ENCODE measurements around the gene VAC14. TPM values are rescaled to one million over a fixed set of nuclear protein-coding genes. Genes with fewer than 3 reads are reported as not detected.

The VAC14 gene
- polyA plus RNA-seq, 3 donors = 20.7 to 49.4 (median 31.1) TPM

GRCh38 chr16:70753228-70753627 lies 47.7 kb downstream of the VAC14 start:
- intact Hi-C loops (cut with micrococcal nuclease) = no loop called here
- no peak for TF ChIP-seq CTCF (IDR thresholded peaks at IDR 0.05)
- DNase-seq = no peak
- no peak overlapping the region for H3K4me2 ChIP-seq (replicated peaks; ENCODE audit: extremely low read depth, low read length, poor library complexity, severe bottlenecking)
- peaks cover 0 to 8% of the 10 kb centered on the region in 2 donors for H3K4me1 ChIP-seq (ENCODE audit: control insufficient read depth in 1 of 2, insufficient read depth in 2 of 2, low read length in 2 of 2)
- H3K79me2 ChIP-seq (ENCODE audit: insufficient read depth, low read length) = no peaks in the 10 kb centered on the region
- Mint-ChIP-seq H3K27ac (no peak overlapping the region), H3K4me1 (peaks cover 31% of the 10 kb centered on the region), H3K27me3 (ENCODE audit: low read depth in 3 of 3) (peaks cover 0 to 1% (median 0%) of the 10 kb centered on the region in 3 donors), H3K4me3 (no peak overlapping the region), H3K36me3 (peaks cover 55 to 71% of the 10 kb centered on the region in 2 donors), H3K9me3 (no peaks in the 10 kb centered on the region)
- H3K9ac ChIP-seq (ENCODE audit: insufficient read depth, low read length, poor library complexity, severe bottlenecking) = no peak overlapping the region
- peaks cover 43 to 90% of the 10 kb centered on the region in 2 donors for H3K36me3 ChIP-seq (replicated peaks in 1 of 2; ENCODE audit: control insufficient read depth in 1 of 2, insufficient read depth in 2 of 2, low read length in 2 of 2)
- no peak overlapping the region for H3K4me3 ChIP-seq (replicated peaks in 1 of 3; ENCODE audit: low read depth in 2 of 3, low read length in 3 of 3)
- H3K9me3 ChIP-seq (replicated peaks in 1 of 2; ENCODE audit: control insufficient read depth in 1 of 2, insufficient read depth in 1 of 2, low read length in 2 of 2) = no peaks in the 10 kb centered on the region
- H3K27me3 ChIP-seq (ENCODE audit: control insufficient read depth in 2 of 2, insufficient read depth in 2 of 2, low read length in 2 of 2) = no peaks in the 10 kb centered on the region
- peaks cover 7% of the 10 kb centered on the region for H4K20me1 ChIP-seq (ENCODE audit: insufficient read depth, low read length)
- no peak overlapping the region for H3K27ac ChIP-seq (ENCODE audit: low read depth in 1 of 2, low read length in 2 of 2)
- WGBS (ENCODE audit: insufficient coverage) = 62% methylated on average over 6 of the region's 6 CpGs
- no peak overlapping the region for H2AFZ ChIP-seq (ENCODE audit: insufficient read depth, low read depth, low read length, poor library complexity, severe bottlenecking)

GRCh38 chr16:70752426-70752825 lies 48.5 kb downstream of the VAC14 start:
- no peak overlapping the region for H3K4me2 ChIP-seq (replicated peaks; ENCODE audit: extremely low read depth, low read length, poor library complexity, severe bottlenecking)
- no peak overlapping the region for H2AFZ ChIP-seq (ENCODE audit: insufficient read depth, low read depth, low read length, poor library complexity, severe bottlenecking)
- intact Hi-C loops (cut with micrococcal nuclease) = no loop called here
- H3K4me3 ChIP-seq (replicated peaks in 1 of 3; ENCODE audit: low read depth in 2 of 3, low read length in 3 of 3) = no peak overlapping the region
- no peak for DNase-seq
- Mint-ChIP-seq H3K27me3 (ENCODE audit: low read depth in 3 of 3) (peaks cover 0 to 1% (median 0%) of the 10 kb centered on the region in 3 donors), H3K36me3 (peaks cover 55 to 70% of the 10 kb centered on the region in 2 donors), H3K4me3 (no peak overlapping the region), H3K9me3 (no peaks in the 10 kb centered on the region), H3K4me1 (peaks cover 32% of the 10 kb centered on the region), H3K27ac (peak overlapping the region in 2 of 7 donors; percentile 23 to 72)
- peaks cover 38 to 90% of the 10 kb centered on the region in 2 donors for H3K36me3 ChIP-seq (replicated peaks in 1 of 2; ENCODE audit: control insufficient read depth in 1 of 2, insufficient read depth in 2 of 2, low read length in 2 of 2)
- WGBS (ENCODE audit: insufficient coverage) = 59% methylated on average over 10 of the region's 10 CpGs
- no peaks in the 10 kb centered on the region for H3K9me3 ChIP-seq (replicated peaks in 1 of 2; ENCODE audit: control insufficient read depth in 1 of 2, insufficient read depth in 1 of 2, low read length in 2 of 2)
- H3K79me2 ChIP-seq (ENCODE audit: insufficient read depth, low read length) = no peaks in the 10 kb centered on the region
- no peak overlapping the region for H3K9ac ChIP-seq (ENCODE audit: insufficient read depth, low read length, poor library complexity, severe bottlenecking)
- no peak overlapping the region for H3K27ac ChIP-seq (ENCODE audit: low read depth in 1 of 2, low read length in 2 of 2)
- no peak for TF ChIP-seq CTCF (IDR thresholded peaks at IDR 0.05)
- no peaks in the 10 kb centered on the region for H3K27me3 ChIP-seq (ENCODE audit: control insufficient read depth in 2 of 2, insufficient read depth in 2 of 2, low read length in 2 of 2)
- H4K20me1 ChIP-seq (ENCODE audit: insufficient read depth, low read length) = peaks cover 7% of the 10 kb centered on the region
- peaks cover 1 to 8% of the 10 kb centered on the region in 2 donors for H3K4me1 ChIP-seq (ENCODE audit: control insufficient read depth in 1 of 2, insufficient read depth in 2 of 2, low read length in 2 of 2)
